Heart right ventricle (tissue), 16 donors: ENCODE results near the gene SARS1. TPM values are rescaled to one million over a fixed set of nuclear protein-coding genes. Genes with fewer than 3 reads are reported as not detected.

ENCODE experiments used
- ATAC-seq, 8 donors: fragments of 200-7000 bp; cut with Tn5 transposase; one replicate each; pipeline ENCODE4 v1.9.1; 2020; ENCODE audit warnings: mild to moderate bottlenecking in 8 of 8, moderate library complexity in 8 of 8, moderate number of reproducible peaks in 1 of 8
- DNase-seq, 2 donors: peaks; one replicate each; pipeline ENCODE4 v3.0.0-alpha.2; 2020
- H3K27ac ChIP-seq, 10 donors: fragments of 200-600 bp; sonication (generic) in 2 of 10; one replicate each; pipeline versions ENCODE4 v1.5.0 to v1.8.0; 2020 to 2022; ENCODE audit warnings: mild to moderate bottlenecking in 3 of 10
- H3K27me3 ChIP-seq, 7 donors: fragments of 200-600 bp; one replicate each; pipeline ENCODE4 v1.8.0; 2021 to 2022; ENCODE audit warnings: mild to moderate bottlenecking in 2 of 7
- H3K36me3 ChIP-seq, 9 donors: fragments of 200-600 bp; sonication (generic) in 1 of 9; one replicate each; pipeline versions ENCODE4 v1.5.0 to v1.8.0; 2020 to 2022; ENCODE audit warnings: mild to moderate bottlenecking in 2 of 9
- H3K4me1 ChIP-seq, 9 donors: fragments of 200-600 bp; sonication (generic) in 1 of 9; one replicate each; pipeline versions ENCODE4 v1.5.0 to v1.8.0; 2020 to 2022; ENCODE audit warnings: mild to moderate bottlenecking in 4 of 9
- H3K4me3 ChIP-seq, 10 donors: fragments of 200-600 bp; sonication (generic) in 2 of 10; one replicate each; pipeline versions ENCODE4 v1.5.0 to v1.8.0; 2020 to 2022; ENCODE audit warnings: mild to moderate bottlenecking in 7 of 10, moderate library complexity in 2 of 10
- H3K9me3 ChIP-seq, 11 donors: fragments of 200-600 bp in 10 of 11; sonication (generic) in 2 of 11; one replicate each; pipeline versions ENCODE4 v1.5.0 to v1.8.0; 2013 to 2022; ENCODE audit warnings: mild to moderate bottlenecking in 2 of 11, control low read depth in 1 of 11, moderate library complexity in 1 of 11
- CTCF ChIP-seq, 9 donors: fragments of 200-600 bp; sonication (generic) in 2 of 9; IDR thresholded peaks; one replicate each; pipeline versions ENCODE4 v1.5.0 to v1.8.0; 2021 to 2022; ENCODE audit warnings: antibody characterized with exemption in 9 of 9, mild to moderate bottlenecking in 5 of 9, moderate library complexity in 1 of 9
- WGBS, 2 donors: extraction: QIAGEN DNeasy Blood & Tissue Kit; methylation state at CpG; one replicate each; pipeline ENCODE4 v1.1.7; 2013; ENCODE audit warnings: inconsistent platforms in 1 of 2; 5-methylcytosine and 5-hydroxymethylcytosine counted together
- intact Hi-C, 10 donors: fragments of 100-400 bp; cut with DNase I; formaldehyde crosslinking; loops; one replicate each; pipeline versions ENCODE4 v1.11.1 to v1.14.2; 2022
- polyA plus RNA-seq, 2 donors: library from polyadenylated mRNA; stranded (reverse); fragments of 200-250 nt; gene quantifications; one replicate each; pipeline ENCODE4 v1.2.3, GENCODE V29; 2013
- total RNA-seq, 10 donors: library from RNA; stranded (reverse); fragmentation: NEBNext Ultra II Directional in 3 of 10; extraction: Animal tissue kit (Norgen Biotek cat#: 25700) in 3 of 10; gene quantifications; one replicate each; pipeline versions ENCODE4 v1.2.1 to v1.2.4, GENCODE V29; 2021 to 2023
- donor health status: Arrhythmogenic right ventricular cardiomyopathy.
- donor health status: ischemic (EF 13 %, LVEDD 7.1; RV severe dilation, severe dysfunction).
- donor health status: healthy with polysubstance abuse.
- donor health status: DM: no; HTN: yes; CAD: no.
- donor health status: DM: no; HTN: no; CAD: no.
- donor health status: ischemic (EF 25% LVEDD 6.9; RV normal size, moderate dysfunction).
- donor health status: ischemic (EF 25% LVEDD 5.7; RV mildly dilated, moderate dysfunction).
- donor health status: healthy.
- donor health status: DM: yes; HTN: yes; CAD: no.
- donor health status: Ischemic cardiomyopathy.
- donor health status: ischemic (EF 35%, LVEDD 5.7; RV mildly dilated, moderate dysfunction).
- donor health status: nonischemic (EF 11% LVEDD 7.7; RV severe dilation, severe dysfunction).
- donor health status: DM: yes; HTN: yes; CAD: no.
- donor health status: PGD.
- donor health status: ischemic (EF 29% LVEDD 5.4; RV normal size, mild dysfunction).
- donor health status: nonischemic (EF 23%, LVEDD 6.1; RV moderate dilation, normal function).

Gene SARS1
- total and polyA plus RNA-seq, 12 donors = 38.3 to 153 (median 99.2) TPM

- peaks cover 10 to 39% (median 24%) of the 10 kb centered on the region in 9 donors for H3K4me1 ChIP-seq
- DNase-seq (no peak), ATAC-seq (peak; percentile 15 to 42 (median 24))
- peak overlapping the region in 9 of 10 donors; percentile 49 to 79 (median 70) for H3K27ac ChIP-seq
- H3K36me3 ChIP-seq = no peaks in the 10 kb centered on the region
- peaks cover 0 to 24% (median 4%) of the 10 kb centered on the region in 7 donors for H3K27me3 ChIP-seq
- no peak overlapping the region for H3K4me3 ChIP-seq
- intact Hi-C loops = no loop called here
- no peaks in the 10 kb centered on the region for H3K9me3 ChIP-seq
- 85 to 87% methylated on average over 33 of the region's 33 CpGs for WGBS, 2 donors
- no peak for TF ChIP-seq CTCF (IDR thresholded peaks at IDR 0.05)
These were observed 39.4 kb downstream of the SARS1 start for GRCh38 chr1:109252893-109253802.

DNA sequence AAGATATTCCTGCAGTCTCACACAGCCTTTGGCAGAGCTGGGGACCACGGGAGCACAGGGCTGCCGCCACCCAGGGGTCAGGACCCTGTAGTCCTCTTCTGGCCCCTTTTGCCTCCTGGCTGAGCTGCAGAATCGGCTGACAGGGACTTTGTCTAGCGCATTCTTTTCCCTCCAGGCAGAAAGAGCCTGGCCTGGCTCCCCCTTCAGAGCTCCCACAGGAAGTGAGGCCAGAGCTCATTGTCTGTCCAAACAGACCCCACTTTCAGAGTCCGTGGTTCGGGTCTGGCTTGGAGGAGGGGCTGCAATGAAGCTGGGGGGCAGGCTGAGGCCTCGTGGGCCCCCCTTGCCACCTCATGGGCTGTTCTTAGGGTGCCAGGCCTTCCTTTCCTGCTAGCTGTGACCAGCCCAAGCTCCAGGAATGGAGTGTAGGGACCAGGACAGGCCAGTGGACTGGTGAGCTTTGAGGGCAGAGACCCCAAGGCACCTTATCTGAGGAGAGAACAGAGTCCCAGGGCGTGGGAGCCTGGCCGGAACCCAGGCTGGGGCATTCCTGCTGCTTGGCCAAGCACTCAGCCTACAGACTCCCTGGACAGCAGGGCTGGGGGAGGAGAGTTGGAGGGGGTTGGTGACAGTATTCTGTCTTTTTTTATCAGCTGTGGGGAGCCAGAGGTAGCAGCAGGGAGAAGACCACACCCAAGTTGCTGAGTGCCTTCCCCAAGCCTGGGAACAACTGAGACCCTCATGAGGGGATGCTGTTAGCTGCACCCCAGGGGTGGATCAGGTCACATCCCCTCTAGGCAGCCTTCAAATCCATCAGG lies 40.3 kb downstream of the SARS1 start:
- DNase-seq = no peak
- H3K4me1 ChIP-seq = peaks cover 10 to 33% (median 21%) of the 10 kb centered on the region in 9 donors
- H3K4me3 ChIP-seq = no peak overlapping the region
- peaks cover 0 to 16% (median 0%) of the 10 kb centered on the region in 7 donors for H3K27me3 ChIP-seq
- H3K36me3 ChIP-seq = peaks cover 0 to 3% (median 0%) of the 10 kb centered on the region in 9 donors
- peak overlapping the region in 9 of 10 donors; percentile 49 to 79 (median 70) for H3K27ac ChIP-seq
- TF ChIP-seq CTCF (IDR thresholded peaks at IDR 0.05) = no peak
- no peaks in the 10 kb centered on the region for H3K9me3 ChIP-seq
- peak; percentile 2 to 57 (median 24) for ATAC-seq
- intact Hi-C loops = no loop called here
- WGBS, 2 donors = 35 to 47% methylated on average over 9 of the region's 9 CpGs

DNA sequence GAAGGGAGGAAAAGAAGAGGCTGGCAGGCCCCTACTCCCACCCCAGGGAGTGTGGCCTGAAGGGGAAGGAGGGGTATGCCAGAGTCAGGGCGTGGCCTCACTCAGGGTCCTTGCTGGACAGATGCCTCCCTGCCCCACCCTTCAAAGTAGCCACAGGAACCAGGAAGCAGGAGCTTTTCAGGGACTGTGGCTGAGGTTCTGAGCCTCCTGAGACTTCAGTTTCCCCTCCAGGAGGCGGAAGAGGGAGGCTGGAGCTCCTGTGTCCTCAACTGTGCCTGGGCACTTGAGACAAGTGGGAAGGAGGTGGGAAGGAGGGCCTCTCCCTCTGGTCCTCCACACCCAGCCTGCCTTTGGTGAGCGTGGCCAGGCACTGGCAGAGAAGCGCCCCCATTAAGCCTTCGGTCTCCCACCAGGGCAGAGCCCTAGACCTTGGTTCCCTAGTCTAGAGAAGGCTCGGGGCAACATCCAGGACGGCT lies 40.9 kb downstream of the SARS1 start:
- 73 to 81% methylated on average over 7 of the region's 7 CpGs for WGBS, 2 donors
- no peak for DNase-seq
- no peak overlapping the region for H3K4me3 ChIP-seq

More for the DNA sequence above, 40.9 kb downstream of the SARS1 start:
- peak in 5 of 8 donors; percentile 3 to 27 (median 5) for ATAC-seq
- Histone ChIP-seq H3K27ac (peak overlapping the region in 8 of 10 donors; percentile 49 to 79 (median 70)), H3K9me3 (no peaks in the 10 kb centered on the region), H3K36me3 (peaks cover 0 to 3% (median 0%) of the 10 kb centered on the region in 9 donors), H3K27me3 (peaks cover 0 to 13% (median 0%) of the 10 kb centered on the region in 7 donors), H3K4me1 (peaks cover 10 to 30% (median 18%) of the 10 kb centered on the region in 9 donors)
- intact Hi-C loops = no loop called here
- TF ChIP-seq CTCF (IDR thresholded peaks at IDR 0.05) = no peak
